HG03045 (cell line): ENCODE results near the gene KIRREL3.

Experiments used
- ATAC-seq: cut with Tn5 transposase; IDR thresholded peaks from one replicate; pipeline ENCODE4 v1.9.1; 2021; ENCODE audit warnings: mild to moderate bottlenecking, moderate library complexity; ENCODE audit not compliant: unreplicated experiment

KIRREL3 gene

GRCh38 chr11:126640186-126640585 is 360.4 kb downstream of the KIRREL3 start:
- ATAC-seq = no peak

DNA sequence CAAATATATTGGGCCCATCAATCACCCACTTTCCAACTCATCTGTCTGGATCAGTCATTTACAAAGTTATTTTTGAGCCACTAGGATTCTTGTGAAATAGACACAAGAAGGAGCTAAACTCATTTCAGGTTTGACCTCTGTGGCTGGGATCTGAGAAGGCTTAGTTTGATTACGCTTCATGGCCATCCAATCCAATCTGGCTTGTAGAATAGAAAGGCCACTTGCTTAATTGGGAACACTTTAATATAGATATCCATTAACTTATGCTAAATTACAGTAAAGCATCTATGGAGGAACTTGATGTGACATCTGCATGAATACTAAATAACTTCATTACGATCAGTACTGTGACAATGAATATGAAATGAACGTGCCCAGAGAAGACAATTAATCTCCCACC is 360.9 kb downstream of the KIRREL3 start:
- ATAC-seq = no peak

DNA sequence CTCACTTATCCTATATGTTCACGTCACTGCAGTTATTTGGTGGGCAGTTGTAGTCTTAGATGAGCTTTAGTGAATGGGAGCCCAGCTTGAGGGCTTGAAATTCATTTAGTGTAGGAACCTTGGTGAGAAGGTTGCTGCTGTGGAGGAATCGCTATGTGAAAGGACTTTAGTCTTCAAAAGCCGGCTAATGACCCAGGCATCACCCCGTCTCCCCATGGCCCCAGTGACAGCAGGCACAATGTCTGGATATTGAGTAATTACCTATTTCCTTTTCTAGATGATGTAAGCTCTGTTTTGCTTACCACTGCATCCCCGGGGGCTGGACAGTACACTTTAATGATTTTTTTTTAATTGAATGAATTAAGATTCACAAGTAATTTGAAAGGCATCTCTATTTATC is 361.9 kb downstream of the KIRREL3 start:
- no peak for ATAC-seq

- ATAC-seq = no peak
These were observed 362.8 kb downstream of the KIRREL3 start for GRCh38 chr11:126637795-126638175.

DNA sequence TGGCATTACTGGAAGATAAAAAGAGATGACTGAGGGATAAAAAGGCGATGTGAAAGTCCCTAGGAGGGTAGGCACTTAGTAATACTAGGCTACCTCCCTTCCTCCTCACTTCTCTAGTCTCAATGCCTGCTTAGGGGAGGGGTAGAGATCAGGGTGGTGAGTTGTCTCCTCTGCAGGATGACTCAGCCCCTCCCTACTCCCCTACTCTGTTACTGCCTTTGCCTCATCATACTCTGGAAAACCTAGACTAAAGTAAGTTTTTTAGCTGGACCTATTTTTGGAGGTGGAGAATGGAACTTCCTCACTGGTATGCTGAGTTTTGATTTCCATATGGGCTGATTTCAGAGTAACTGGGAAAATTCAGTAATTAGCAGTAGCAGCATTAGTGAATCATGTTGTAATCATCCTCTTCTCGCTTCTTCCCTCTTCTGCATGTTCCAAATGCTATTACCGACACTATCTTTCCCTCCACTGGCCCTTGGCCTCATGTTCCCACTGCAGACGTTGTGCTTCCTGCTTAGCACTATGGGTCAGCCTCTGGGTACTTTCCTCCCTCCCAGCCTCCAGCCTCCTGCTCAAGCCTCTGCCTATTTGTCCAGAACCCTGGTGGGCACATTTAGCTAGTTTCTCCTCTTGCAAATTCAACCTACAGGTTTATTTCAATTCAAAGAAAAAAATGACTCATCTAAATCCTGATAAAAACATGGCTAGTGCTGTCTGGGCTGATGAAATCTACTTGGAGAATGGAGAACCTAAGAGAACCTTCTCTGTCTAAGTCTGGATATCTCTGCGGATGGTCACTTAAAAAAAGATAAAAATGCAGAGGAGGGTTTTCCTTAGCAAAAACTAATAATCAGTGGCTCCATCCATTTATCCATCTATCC is 363.4 kb downstream of the KIRREL3 start:
- ATAC-seq = no peak

GRCh38 chr11:126635511-126635910 is 365.1 kb downstream of the KIRREL3 start:
- ATAC-seq = no peak

DNA sequence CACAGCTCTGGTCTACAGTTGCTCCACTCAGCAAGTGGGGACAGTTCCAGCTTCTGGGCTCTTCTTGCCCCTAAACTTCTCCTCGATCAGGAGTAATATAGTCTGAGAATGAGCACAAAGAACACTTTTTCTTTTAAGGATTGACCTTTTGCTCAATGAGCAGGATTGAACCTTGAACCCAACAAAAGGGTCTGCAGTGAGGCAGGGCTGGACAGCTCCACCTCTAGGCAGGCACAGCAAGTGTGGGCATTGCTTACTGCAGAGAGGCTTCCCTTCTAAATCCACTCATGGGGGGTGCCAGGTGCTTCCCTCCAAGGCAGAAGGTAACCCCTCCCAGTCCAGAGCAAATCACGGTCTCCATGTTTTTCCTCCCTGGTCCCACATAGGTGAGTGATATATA is 365.6 kb downstream of the KIRREL3 start:
- no peak for ATAC-seq

DNA sequence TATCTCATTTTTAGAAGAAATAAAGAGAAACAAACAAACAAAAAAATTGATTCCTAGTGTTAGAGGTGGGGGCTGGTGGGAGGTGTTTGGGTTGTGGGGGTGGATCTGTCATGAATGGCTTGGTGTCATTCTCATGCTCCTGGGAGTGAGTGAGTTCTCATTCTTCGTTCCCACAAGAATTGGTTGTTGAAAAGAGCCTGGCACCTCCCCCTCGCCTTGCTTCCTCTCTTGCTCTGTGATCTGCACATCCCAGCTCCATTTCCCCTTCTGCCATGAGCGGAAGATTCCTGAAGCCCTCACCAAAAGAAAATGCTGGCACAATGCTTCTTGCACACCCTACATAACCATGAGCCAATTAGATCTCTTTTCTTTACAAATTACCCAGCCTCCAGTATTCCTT is 367.2 kb downstream of the KIRREL3 start:
- ATAC-seq = no peak

- ATAC-seq = no peak
These were observed 369.4 kb downstream of the KIRREL3 start for GRCh38 chr11:126630893-126631798.

GRCh38 chr11:126630488-126630887 is 370.1 kb downstream of the KIRREL3 start:
- ATAC-seq = no peak

DNA sequence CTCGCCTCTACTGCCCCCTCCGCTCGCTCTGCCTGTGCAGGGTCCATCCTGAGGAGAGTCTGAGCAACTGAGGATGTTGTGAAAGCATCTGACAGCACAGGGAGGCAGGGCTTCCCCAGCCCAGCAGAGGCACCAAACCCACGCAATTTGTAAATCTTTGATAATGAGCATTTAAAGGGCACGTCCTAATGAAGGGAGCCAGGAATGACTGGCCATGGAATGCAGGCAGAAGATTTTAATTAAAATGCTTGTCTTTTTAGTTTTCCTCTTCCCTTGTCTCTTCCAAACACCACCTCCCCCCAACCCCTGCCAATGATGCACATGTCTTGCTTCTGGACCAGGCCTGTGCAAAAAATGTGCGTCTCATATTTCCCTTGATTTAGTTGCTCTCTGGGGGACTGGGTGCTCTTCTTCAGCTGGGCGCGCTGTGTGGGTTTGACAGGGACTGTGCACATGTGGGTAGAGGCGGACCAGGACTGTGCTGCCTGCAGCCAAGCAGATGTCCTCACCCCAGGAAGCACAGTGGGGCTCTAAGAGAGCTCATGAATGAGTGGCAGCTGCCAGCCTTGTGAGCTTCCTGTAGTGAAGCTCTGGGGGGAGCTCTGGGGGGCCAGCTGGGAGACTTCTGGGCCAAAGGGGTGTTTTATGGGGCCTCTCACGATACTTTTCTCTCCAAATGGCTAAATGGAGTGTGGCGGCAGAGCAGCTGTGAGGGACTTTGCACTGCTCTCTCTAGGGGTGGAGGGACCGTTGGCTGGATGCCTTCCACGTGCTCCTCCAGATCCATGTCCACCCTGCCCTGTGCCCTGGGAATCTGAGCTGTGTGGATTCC is 371.6 kb downstream of the KIRREL3 start:
- ATAC-seq = no peak

- ATAC-seq = no peak
These were observed 372.1 kb downstream of the KIRREL3 start for GRCh38 chr11:126628450-126628789.

DNA sequence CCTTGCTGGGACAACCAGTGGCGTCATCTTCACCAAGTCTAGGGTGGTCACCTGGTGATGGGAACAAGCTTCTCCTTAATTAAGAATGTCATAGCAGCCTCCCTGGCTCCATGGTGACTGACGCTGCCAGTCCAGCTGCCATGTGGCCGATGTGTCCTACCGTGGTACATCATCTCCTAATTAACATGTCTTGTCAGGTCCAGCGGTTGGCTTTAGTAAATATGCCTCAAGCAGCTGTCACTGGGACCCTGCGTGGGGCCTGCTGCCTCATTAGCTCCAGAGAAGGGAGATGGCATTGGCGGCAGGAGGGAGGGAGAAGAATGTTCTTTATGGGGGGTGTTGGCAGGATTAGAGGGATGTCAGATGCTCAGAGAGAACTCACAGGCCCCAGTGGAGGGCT is 373.1 kb downstream of the KIRREL3 start:
- no peak for ATAC-seq

DNA sequence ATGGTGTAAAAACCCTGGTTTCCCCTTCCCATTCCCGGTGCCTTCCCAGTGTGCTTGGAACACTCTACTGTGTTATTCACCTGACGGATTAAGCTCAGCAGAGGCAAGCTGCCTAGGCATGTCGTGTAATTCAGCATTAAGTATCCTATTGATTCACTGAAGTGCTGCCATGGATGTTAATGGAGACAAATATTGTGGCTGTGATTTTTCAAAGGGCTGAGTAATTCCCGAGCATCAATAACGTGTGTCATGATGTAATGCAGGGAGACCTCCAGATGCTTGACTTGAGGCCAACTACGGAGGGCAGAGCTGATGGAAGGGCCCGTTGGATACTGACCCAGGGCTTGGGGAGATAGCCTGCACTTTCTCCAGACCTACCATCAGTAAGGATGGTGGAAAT is 376.1 kb downstream of the KIRREL3 start:
- no peak for ATAC-seq

- ATAC-seq = no peak
These were observed 381.1 kb downstream of the KIRREL3 start for GRCh38 chr11:126619516-126619915.

- ATAC-seq = no peak
These were observed 384.7 kb downstream of the KIRREL3 start for GRCh38 chr11:126615845-126616244.

- ATAC-seq = no peak
These were observed 387.3 kb downstream of the KIRREL3 start for GRCh38 chr11:126613272-126613671.

- no peak for ATAC-seq
These were observed 387.9 kb downstream of the KIRREL3 start for GRCh38 chr11:126612671-126613070.

DNA sequence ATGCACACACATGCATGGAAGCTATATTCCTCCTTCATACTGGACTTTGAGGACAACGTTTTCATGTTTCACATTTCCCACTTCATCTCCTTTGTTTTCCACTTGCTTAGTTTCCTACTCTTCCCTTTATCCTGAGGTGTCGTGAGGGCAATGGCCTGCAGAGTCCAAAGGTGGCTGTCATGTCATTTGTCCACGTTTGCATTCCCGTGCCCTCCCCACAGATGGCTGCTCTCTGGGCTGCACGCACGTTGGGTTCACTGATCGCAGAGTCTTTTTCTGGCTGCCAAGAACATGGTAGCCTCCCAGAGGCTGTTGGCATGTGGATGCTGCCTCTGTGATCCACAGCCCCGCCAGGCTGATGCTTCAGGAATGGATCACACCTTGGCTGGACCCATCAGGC is 389.1 kb downstream of the KIRREL3 start:
- ATAC-seq = no peak

- ATAC-seq = no peak
These were observed 391.9 kb downstream of the KIRREL3 start for GRCh38 chr11:126608658-126609057.
